WTC11 (cell line): ENCODE data around the gene ATP6V0E1. TPM values are rescaled to one million over a fixed set of nuclear protein-coding genes. Genes with fewer than 3 reads are reported as not detected.

Source experiments
- ATAC-seq: fragments of 200-7000 bp; cut with Tn5 transposase; 2 replicates; pipeline ENCODE4 v1.10.0; 2021; ENCODE audit warnings: mild to moderate bottlenecking, moderate library complexity
- CTCF ChIA-PET: fragments of 300-600 bp; sonication (Branson Sonifier 250); formaldehyde crosslinking; loops from one replicate; lab custom pipeline; 2021; ENCODE audit warnings: antibody characterized with exemption; lab: Charles Lee
- POLR2A ChIA-PET: fragments of 350-600 bp; sonication (Branson Sonifier 250); formaldehyde crosslinking; loops from one replicate; lab custom pipeline; 2021; ENCODE audit warnings: antibody characterized with exemption; lab: Charles Lee
- DNase-seq: peaks from one replicate; pipeline ENCODE4 v3.0.0; 2021; ENCODE audit warnings: low spot score
- H3K27ac Mint-ChIP-seq: 2 replicates; pipeline ENCODE4 v1.8.0; 2021; ENCODE audit warnings: mixed read lengths
- H3K27me3 Mint-ChIP-seq: 2 replicates; pipeline ENCODE4 v1.8.0; 2021; ENCODE audit warnings: low read depth, mild to moderate bottlenecking, moderate library complexity, mixed read lengths
- H3K36me3 Mint-ChIP-seq: 2 replicates; pipeline ENCODE4 v1.8.0; 2021; ENCODE audit warnings: mixed read lengths
- H3K4me1 Mint-ChIP-seq: 2 replicates; pipeline ENCODE4 v1.8.0; 2022; ENCODE audit warnings: mixed read lengths
- H3K4me3 Mint-ChIP-seq: 2 replicates; pipeline ENCODE4 v1.8.0; 2021; ENCODE audit warnings: mild to moderate bottlenecking, moderate library complexity, mixed read lengths
- H3K9me3 Mint-ChIP-seq: 2 replicates; pipeline ENCODE4 v1.8.0; 2021; ENCODE audit warnings: mixed read lengths
- ATF2 ChIP-seq: sonication (generic); formaldehyde crosslinking; IDR thresholded peaks from 2 replicates; pipeline ENCODE4 v1.8.1; 2022; ENCODE audit warnings: low read depth, missing genetic modification reagents, borderline replicate concordance
- CBFB ChIP-seq: sonication (generic); formaldehyde crosslinking; IDR thresholded peaks from 2 replicates; pipeline ENCODE4 v1.8.1; 2022; ENCODE audit warnings: mild to moderate bottlenecking, low read depth, missing genetic modification reagents
- CTCF ChIP-seq: fragments of 200-600 bp; IDR thresholded peaks from 2 replicates; pipeline ENCODE4 v1.8.0; 2022; ENCODE audit warnings: antibody characterized with exemption
- ELF4 ChIP-seq: sonication (generic); formaldehyde crosslinking; IDR thresholded peaks from 2 replicates; pipeline ENCODE4 v1.8.1; 2022; ENCODE audit warnings: low read depth, mild to moderate bottlenecking, moderate library complexity, missing genetic modification reagents
- ESRRA ChIP-seq: sonication (generic); formaldehyde crosslinking; IDR thresholded peaks from 2 replicates; pipeline ENCODE4 v1.8.1; 2022; ENCODE audit warnings: mild to moderate bottlenecking, missing genetic modification reagents, borderline replicate concordance
- FOXK1 ChIP-seq: sonication (generic); formaldehyde crosslinking; IDR thresholded peaks from 2 replicates; pipeline ENCODE4 v1.8.0; 2022; ENCODE audit warnings: mild to moderate bottlenecking, moderate library complexity, missing genetic modification reagents
- FOXP1 ChIP-seq: sonication (generic); formaldehyde crosslinking; IDR thresholded peaks from 2 replicates; pipeline ENCODE4 v1.8.0; 2022; ENCODE audit warnings: missing genetic modification reagents, mild to moderate bottlenecking, moderate library complexity, borderline replicate concordance
- GABPB1 ChIP-seq: sonication (generic); formaldehyde crosslinking; IDR thresholded peaks from 2 replicates; pipeline ENCODE4 v1.8.1; 2023; ENCODE audit warnings: mild to moderate bottlenecking, missing genetic modification reagents
- GRHL2 ChIP-seq: fragments of 250-450 bp; sonication (Bioruptor Pico); IDR thresholded peaks from 2 replicates; pipeline ENCODE4 v1.8.0; 2022; ENCODE audit warnings: mild to moderate bottlenecking, moderate library complexity; ENCODE audit not compliant: insufficient replicate concordance, severe bottlenecking
- MAX ChIP-seq: sonication (generic); formaldehyde crosslinking; IDR thresholded peaks from 2 replicates; pipeline ENCODE4 v1.8.0; 2022; ENCODE audit warnings: mild to moderate bottlenecking, missing genetic modification reagents
- NFATC4 ChIP-seq: fragments of 250-450 bp; sonication (Bioruptor Pico); IDR thresholded peaks from 2 replicates; pipeline ENCODE4 v1.9.0; 2021; ENCODE audit warnings: mild to moderate bottlenecking
- NR2C2 ChIP-seq: sonication (generic); formaldehyde crosslinking; IDR thresholded peaks from 2 replicates; pipeline ENCODE4 v1.8.0; 2022; ENCODE audit warnings: mild to moderate bottlenecking, missing genetic modification reagents
- NR3C1 ChIP-seq: sonication (generic); formaldehyde crosslinking; conservative IDR thresholded peaks from 2 replicates; pipeline ENCODE4 v1.8.1; 2023; ENCODE audit warnings: low read depth, mild to moderate bottlenecking, missing genetic modification reagents
- PRDM15 ChIP-seq: sonication (generic); formaldehyde crosslinking; IDR thresholded peaks from 2 replicates; pipeline ENCODE4 v1.8.0; 2022; ENCODE audit warnings: missing genetic modification reagents
- RELA ChIP-seq: sonication (generic); formaldehyde crosslinking; IDR thresholded peaks from 2 replicates; pipeline ENCODE4 v1.8.1; 2022; ENCODE audit warnings: missing genetic modification reagents, mild to moderate bottlenecking, borderline replicate concordance
- SMAD4 ChIP-seq: sonication (generic); formaldehyde crosslinking; IDR thresholded peaks from 2 replicates; pipeline ENCODE4 v1.8.0; 2022; ENCODE audit warnings: mild to moderate bottlenecking, missing genetic modification reagents
- SOX15 ChIP-seq: fragments of 250-450 bp; sonication (Bioruptor Pico); IDR thresholded peaks from 2 replicates; pipeline ENCODE4 v1.9.0; 2021; ENCODE audit warnings: mild to moderate bottlenecking
- SP1 ChIP-seq: sonication (generic); formaldehyde crosslinking; conservative IDR thresholded peaks from 2 replicates; pipeline ENCODE4 v1.8.1; 2022; ENCODE audit warnings: missing genetic modification reagents
- STAT6 ChIP-seq: sonication (generic); formaldehyde crosslinking; conservative IDR thresholded peaks from 2 replicates; pipeline ENCODE4 v1.8.1; 2023; ENCODE audit warnings: mild to moderate bottlenecking, low read depth, missing genetic modification reagents, moderate library complexity
- TEAD1 ChIP-seq: sonication (generic); formaldehyde crosslinking; IDR thresholded peaks from 2 replicates; pipeline ENCODE4 v1.8.0; 2022; ENCODE audit warnings: mild to moderate bottlenecking, missing genetic modification reagents
- TEAD4 ChIP-seq: sonication (generic); formaldehyde crosslinking; IDR thresholded peaks from 2 replicates; pipeline ENCODE4 v1.8.0; 2022; ENCODE audit warnings: mild to moderate bottlenecking, missing genetic modification reagents
- ZNF121 ChIP-seq: sonication (generic); formaldehyde crosslinking; IDR thresholded peaks from 2 replicates; pipeline ENCODE4 v1.8.0; 2023; ENCODE audit warnings: missing genetic modification reagents
- ZNF138 ChIP-seq: sonication (generic); formaldehyde crosslinking; conservative IDR thresholded peaks from 2 replicates; pipeline ENCODE4 v1.8.1; 2022; ENCODE audit warnings: mild to moderate bottlenecking, moderate library complexity, missing genetic modification reagents
- ZNF423 ChIP-seq: fragments of 250-450 bp; sonication (Bioruptor Pico); IDR thresholded peaks from 2 replicates; pipeline ENCODE4 v2.1.2; 2022; ENCODE audit warnings: mild to moderate bottlenecking, moderate library complexity
- total RNA-seq: library from RNA; stranded (reverse); gene quantifications from 3 replicates; pipeline ENCODE4 v1.2.3, GENCODE V29; 2021

Gene ATP6V0E1
- total RNA-seq, 1 experiment from 2014 or later: 80.9 TPM

- TF ChIP-seq ESRRA: no peak
- TF ChIP-seq NR3C1: no peak
- no peak for TF ChIP-seq GRHL2
- no peak for TF ChIP-seq ZNF138 (CRISPR knock-in tag)
- TF ChIP-seq RELA (CRISPR knock-in tag): no peak
- no peak for TF ChIP-seq NFATC4 (CRISPR knock-in tag)
- no peak for TF ChIP-seq SMAD4 (CRISPR knock-in tag)
Measured at GRCh38 chr5:173055042-173055721, 71.6 kb downstream of the ATP6V0E1 start (continued).

- ChIA-PET POLR2A (no interaction called here), CTCF (no interaction called here)
- Mint-ChIP-seq H3K9me3 (no peaks in the 10 kb centered on the region), H3K4me1 (peaks cover 14% of the 10 kb centered on the region), H3K4me3 (peak overlapping the region; percentile 93), H3K27me3 (peaks cover 2% of the 10 kb centered on the region; the same call in 1 of the 2 replicates), H3K36me3 (no peaks in the 10 kb centered on the region), H3K27ac (peak overlapping the region; percentile 91)
- ATAC-seq: no peak
- DNase-seq: no peak
- no peak for TF ChIP-seq ZNF121 (CRISPR knock-in tag)
- no peak for TF ChIP-seq ATF2 (CRISPR knock-in tag)
Measured at GRCh38 chr5:173055722-173055982, 72.1 kb downstream of the ATP6V0E1 start.

- no peaks in the 10 kb centered on the region for H3K9me3 Mint-ChIP-seq
- no peaks in the 10 kb centered on the region for H3K36me3 Mint-ChIP-seq
- peak; percentile 96 for DNase-seq
- peaks cover 14% of the 10 kb centered on the region for H3K4me1 Mint-ChIP-seq
- H3K27ac Mint-ChIP-seq: peak within 1 kb of the TSS; percentile 98
- ChIA-PET POLR2A (interaction anchor here (0.6 to 1.5 kb wide), 3 partner anchors 11 to 275 kb away, joined by 3 to 14 read pairs (median 4); partner anchors contain the start of gene ATP6V0E1), CTCF (interaction anchor here (0.9 to 3.0 kb wide), 10 partner anchors 8 to 349 kb away, joined by 3 to 28 read pairs (median 5); partner anchors contain the start of genes ATP6V0E1 and BNIP1)
- peak within 1 kb of the TSS; percentile 93 for H3K4me3 Mint-ChIP-seq
- no peaks in the 10 kb centered on the region for H3K27me3 Mint-ChIP-seq
- ATAC-seq: peak; percentile 68
- TF ChIP-seq ZNF423 (CRISPR knock-in tag) (no peak), STAT6 (no peak), FOXK1 (CRISPR knock-in tag) (peak; percentile 96), PRDM15 (CRISPR knock-in tag) (no peak; the same call in 1 of the 2 replicates), NR2C2 (CRISPR knock-in tag) (no peak), SOX15 (CRISPR knock-in tag) (no peak), FOXP1 (0 out of 2 replicates have a peak, but pooled peaks have one; percentile 47), GABPB1 (peak; percentile 49; the same call in 1 of the 2 replicates), CBFB (CRISPR knock-in tag) (no peak), SP1 (CRISPR knock-in tag) (peak; percentile 91), TEAD1 (CRISPR knock-in tag) (no peak), ZNF138 (CRISPR knock-in tag) (no peak), ELF4 (no peak), TEAD4 (CRISPR knock-in tag) (no peak), MAX (CRISPR knock-in tag) (peak; percentile 72), CTCF (no peak)
Measured at GRCh38 chr5:173055983-173056782, 72.6 kb downstream of the ATP6V0E1 start, which contains the start of gene CREBRF. Gene CREBRF, plus strand, starts transcription at chr5:173056352. Its CDS starts 24,424 bp downstream, at chr5:173080776.
